ENCODE data around the gene SORCS3. TPM values are rescaled to one million over a fixed set of nuclear protein-coding genes. Genes with fewer than 3 reads are reported as not detected.

Gene SORCS3
- total RNA-seq, 1 experiment from 2014 or later, result not detected

DNA sequence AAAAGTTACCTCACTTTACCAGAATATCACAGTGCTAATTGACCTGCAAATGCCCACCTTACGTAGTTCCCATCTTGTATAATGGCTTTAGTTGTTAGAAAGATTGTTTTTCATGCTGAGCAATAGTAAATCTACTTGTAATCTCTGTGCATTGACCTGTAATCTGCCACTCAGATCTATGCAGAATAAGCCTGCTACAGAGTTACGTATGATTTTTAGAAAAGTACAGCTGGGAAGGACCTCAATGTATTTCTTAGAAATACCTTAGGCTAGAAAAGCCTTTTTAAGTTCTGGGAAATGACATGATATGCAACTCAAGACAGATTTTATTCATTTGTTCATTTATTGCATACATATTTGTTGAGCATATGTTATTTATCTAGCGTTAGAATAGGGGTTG lies 530.9 kb downstream of the SORCS3 start:
- no peak for DNase-seq (ENCODE audit: low spot score)

- DNase-seq (ENCODE audit: low spot score), result no peak
Measured at GRCh38 chr10:105181626-105182025, 540.5 kb downstream of the SORCS3 start.

- no peak for DNase-seq (ENCODE audit: low spot score)
Measured at GRCh38 chr10:105183536-105183935, 542.4 kb downstream of the SORCS3 start.

DNA sequence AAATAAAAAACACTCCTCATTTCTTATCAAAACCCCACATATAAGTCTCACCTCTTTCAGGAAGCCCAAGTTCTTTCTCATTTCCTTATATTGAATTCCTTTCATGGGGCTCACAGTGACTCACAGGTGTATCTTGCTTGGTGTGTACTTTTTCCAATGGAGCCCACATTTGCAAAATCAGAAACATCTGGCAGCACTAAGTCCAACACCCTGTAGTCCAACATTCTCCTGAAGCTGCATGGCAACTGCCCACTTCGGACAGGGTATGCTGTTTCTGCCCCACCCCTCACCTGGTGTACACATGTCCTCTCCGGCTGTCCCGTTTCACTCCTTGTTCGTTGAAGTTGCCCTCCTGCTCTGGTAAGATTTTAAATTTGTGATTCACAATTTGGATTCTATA lies 544.1 kb downstream of the SORCS3 start:
- DNase-seq (ENCODE audit: low spot score), result no peak

DNA sequence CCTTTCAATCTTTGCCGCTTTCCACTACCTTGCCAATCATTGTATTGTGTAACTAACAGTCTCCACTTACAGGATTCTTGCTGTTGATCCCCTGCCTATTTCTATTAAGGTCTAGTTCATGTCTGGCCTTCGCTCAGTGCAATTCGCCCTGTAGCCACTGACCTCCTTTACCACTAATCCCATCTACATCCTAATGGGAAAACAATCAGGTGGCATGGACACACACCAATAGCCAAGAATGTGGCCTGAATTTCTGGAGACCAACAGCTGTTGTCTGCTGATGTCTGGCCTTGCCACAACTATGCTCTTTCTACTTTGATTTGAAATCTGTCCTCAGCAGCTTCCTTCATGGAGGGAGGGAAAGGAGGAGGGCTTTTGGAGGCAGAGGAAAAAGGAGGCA lies 546.2 kb downstream of the SORCS3 start:
- no peak for DNase-seq (ENCODE audit: low spot score)

DNA sequence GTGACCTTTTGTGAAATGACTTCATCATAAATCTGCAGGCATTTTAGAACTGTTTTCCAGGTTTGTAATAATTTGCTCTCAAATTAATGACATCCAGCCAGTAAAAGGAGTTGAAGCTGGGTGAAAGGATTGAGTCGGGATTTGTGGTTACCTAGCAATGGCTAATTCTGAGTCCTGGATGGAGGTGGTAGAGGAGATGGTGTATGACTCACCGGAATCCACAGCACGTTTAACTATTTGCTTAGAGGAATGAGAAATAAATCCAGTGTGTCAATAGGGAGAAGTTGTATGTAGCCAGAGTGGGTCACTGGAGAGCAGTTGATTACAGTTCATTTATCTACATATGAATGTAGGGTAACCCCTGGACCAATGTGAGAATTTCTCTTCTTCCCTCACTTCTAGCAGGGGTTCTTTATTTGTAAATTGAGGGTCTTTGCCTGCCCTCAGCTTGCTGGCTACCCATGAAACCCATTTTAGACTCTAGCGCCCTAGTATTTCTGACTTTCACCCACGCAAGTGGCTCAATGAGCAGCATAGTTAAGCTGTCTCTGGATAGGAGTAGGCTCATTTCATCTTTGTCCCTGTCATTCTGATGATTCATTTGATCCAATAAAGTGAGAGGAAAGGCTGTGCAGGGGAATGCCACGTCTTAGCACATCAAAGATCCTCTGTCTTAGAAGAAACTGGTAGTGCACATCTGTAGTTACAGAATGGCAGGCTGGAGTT lies 547.8 kb downstream of the SORCS3 start:
- DNase-seq (ENCODE audit: low spot score), result peak; percentile 1

DNA sequence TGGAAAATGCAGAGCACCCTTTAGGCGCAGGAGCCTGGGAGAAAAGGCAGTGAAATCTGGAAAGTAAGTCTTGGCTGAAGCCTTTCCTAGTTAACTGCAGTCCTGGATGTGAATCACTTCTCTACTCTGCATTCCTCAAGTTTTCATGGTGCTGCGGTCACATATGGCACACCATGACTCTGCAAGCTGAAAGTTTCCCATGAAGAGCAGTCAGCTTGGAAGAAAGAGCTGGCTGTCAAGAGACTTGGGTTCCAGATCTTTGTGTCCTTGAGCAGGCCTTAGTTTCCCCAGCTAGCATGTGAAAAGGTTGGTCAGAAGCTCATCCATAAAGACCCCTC lies 548.3 kb downstream of the SORCS3 start:
- no peak for DNase-seq (ENCODE audit: low spot score)

GRCh38 chr10:105192146-105192545 lies 551.1 kb downstream of the SORCS3 start:
- no peak for DNase-seq (ENCODE audit: low spot score)

- DNase-seq (ENCODE audit: low spot score), result no peak
Measured at GRCh38 chr10:105192861-105193260, 551.8 kb downstream of the SORCS3 start.

DNA sequence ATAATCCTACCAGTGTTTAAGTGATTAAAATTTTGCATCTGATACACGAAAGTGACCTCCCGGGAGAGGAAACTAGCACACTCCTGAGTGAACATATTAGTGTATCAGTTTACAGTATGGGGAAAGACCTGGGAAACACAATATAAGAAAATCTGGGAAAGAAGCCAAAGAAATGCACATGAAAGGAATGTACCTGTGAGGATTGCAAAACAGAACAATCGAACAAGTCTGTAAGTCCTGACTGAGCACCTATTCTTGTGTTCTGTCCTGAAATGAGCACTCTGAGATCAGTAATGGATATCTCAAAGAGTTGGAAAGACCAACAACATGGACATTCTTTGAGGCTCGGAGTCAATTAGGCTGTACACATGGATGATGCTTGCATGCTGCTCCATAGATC lies 554.7 kb downstream of the SORCS3 start:
- peak; percentile 1 for DNase-seq (ENCODE audit: low spot score)

DNA sequence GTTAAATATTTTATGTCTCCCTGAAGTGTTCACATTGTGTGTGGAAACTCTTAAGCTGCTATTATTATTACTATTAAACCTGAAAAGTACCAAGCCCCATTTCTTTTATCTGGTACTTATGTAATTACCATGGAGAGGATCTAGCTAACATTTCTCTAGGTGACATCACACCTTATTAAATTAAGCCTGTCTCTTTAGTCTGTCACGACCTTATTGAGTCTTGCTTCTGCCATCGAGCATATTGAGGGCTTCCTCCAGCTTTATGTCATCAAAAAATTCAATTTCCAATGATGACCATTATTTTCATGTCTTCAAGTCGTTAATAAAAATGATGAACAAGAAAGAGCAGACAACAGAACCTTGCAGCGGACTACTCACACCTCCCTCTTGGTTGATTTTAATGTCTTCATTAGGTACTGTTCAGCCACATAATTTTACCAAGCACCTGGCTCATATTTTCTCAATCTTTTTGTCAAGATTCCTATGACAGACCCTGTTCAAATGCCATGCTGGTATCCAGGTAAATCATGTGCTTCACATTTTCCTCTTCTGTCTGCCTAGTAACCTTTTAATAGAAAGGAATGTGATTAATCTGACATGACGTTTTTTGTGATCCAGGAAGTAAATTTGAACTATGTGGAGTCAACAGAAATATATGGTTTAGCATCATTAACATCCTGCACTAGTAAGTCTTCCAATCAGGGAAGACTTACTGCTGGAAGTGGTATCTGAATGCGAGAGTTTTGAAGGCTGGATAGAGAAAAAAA lies 556.7 kb downstream of the SORCS3 start:
- no peak for DNase-seq (ENCODE audit: low spot score)

DNA sequence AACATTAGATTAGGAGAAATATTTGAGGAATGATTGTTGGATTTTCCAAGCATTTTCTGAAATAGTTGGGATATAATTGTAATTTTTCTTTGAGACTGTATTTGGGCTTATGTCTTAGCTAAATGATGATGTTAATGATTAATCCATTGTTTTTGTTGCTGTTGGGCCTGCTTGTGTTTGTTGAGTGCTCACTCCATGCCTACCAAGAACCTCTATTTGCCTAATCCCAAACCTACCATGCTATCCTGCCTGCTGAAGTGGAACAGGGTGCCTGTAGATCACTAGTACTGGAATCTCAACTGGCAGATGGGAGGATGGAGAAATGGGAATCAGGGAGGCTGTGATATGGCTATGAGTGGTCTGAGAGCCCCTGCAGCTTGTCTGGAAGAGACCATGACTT lies 565.5 kb downstream of the SORCS3 start:
- no peak for DNase-seq (ENCODE audit: low spot score)

DNA sequence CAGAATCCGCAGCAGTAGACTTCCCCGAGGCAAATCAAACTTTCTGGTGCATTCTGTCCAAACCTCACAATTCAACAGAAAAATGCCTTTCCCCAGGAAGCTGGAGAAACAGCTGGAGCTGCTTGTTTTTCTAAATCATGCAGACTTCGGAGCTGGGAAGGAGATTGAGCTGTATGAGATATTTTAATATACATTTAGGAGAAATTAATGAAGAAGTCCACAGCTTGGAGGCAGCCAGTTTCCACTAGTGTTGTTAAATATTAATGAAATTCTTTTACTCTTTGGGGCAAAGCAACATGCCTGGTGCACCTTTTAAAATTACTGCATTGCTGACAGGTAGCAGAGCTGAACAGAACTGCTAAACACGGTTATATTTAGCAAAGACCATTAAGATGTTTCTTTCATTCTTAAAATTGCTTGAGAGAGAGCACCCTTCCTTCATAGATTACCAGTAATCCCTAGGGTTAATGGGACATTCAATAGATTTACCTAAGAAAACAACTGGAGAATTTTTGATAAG lies 566.4 kb downstream of the SORCS3 start:
- DNase-seq (ENCODE audit: low spot score), result no peak

DNA sequence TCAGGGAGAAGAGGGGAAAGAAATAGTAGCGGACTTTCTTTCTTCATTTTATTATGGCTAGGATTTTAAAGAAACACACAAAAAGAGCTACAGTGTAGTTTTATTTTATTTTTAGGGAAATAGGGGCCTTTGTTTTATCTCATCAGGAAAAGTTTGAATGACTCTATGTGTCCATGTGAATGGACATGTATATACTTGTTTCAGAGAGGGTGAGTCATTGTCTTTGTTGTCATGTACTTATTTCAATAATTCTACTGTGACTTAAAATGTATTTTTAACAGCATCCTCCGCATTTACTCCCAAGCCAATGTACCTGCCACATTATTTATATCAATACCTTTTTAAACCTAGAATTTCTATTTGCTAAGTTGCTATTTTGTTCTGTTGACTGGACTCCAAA lies 569.5 kb downstream of the SORCS3 start:
- no peak for DNase-seq (ENCODE audit: low spot score)

- no peak for DNase-seq (ENCODE audit: low spot score)
Measured at GRCh38 chr10:105237685-105238084, 596.6 kb downstream of the SORCS3 start.

- no peak for DNase-seq (ENCODE audit: low spot score)
Measured at GRCh38 chr10:105239311-105240219, 598.5 kb downstream of the SORCS3 start.

DNA sequence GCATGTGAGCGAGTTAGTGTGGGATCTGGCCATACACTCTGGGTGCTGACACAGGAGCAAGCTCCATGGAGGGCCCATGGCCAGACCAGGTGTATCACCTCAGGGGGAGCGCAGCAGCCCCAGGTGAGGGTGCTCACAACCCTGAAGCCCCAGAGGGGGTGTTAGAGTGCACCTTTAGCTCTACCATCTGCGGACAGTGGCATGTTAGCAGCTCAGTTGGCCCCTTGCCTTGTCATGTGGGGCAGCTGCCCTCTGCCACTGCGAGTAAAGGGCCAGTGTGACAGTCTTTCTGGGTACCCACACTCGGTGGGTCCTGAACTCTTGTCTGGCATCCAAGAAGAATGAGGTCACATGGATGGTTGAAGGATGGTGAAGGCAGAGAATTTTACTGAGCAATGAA lies 600.2 kb downstream of the SORCS3 start:
- no peak for DNase-seq (ENCODE audit: low spot score)

GRCh38 chr10:105243381-105243780 lies 602.3 kb downstream of the SORCS3 start:
- no peak for DNase-seq (ENCODE audit: low spot score)

DNA sequence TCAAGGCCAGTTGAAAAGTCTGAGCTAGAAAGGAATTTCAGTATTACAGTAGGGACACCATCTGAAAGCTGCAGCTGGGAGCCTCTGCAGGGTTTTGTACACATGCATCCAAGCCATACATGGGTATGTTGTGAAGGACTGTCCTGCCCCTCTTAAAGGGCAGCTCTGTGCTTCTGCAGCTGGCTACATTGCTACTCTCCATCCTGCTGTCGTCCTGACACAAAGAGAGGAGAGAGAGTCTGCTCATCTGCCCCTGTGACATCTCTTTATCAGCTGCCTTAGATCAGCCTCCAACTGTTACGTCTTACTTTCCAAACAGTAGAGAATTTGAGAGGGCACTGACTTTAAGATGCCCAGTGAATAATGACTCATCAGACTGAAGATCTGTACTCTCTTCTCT lies 602.7 kb downstream of the SORCS3 start:
- no peak for DNase-seq (ENCODE audit: low spot score)

DNA sequence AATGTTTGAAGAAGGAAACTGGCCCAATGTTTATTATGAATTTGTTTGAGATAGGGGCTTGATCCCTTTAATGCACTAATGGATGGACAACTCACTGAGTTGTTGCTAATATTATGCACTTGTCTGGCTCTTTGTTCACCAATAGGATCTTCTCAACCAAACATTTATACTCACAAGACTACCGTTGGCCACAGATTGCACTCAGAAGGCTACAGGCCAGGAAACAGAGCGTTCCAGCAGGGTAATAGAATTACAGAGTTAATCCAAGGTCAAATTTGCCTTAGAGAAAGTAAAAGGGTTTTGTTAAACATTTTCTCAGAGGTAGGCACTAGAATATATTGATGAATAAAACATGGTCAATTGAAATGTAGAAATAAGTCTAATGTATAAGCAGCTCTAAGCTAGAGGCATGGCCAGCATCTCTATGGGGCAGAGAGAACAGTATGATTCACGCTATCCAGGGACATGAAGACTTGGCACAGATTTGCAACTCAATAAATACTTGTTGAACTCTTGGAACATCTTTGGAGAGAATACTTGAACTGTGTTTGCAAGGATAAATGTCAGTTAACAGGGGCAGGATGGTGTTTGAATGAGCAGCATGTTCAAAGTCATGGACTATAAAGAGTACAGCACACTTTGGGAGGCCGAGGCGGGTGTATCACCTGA lies 606.9 kb downstream of the SORCS3 start:
- DNase-seq (ENCODE audit: low spot score), result no peak

DNA sequence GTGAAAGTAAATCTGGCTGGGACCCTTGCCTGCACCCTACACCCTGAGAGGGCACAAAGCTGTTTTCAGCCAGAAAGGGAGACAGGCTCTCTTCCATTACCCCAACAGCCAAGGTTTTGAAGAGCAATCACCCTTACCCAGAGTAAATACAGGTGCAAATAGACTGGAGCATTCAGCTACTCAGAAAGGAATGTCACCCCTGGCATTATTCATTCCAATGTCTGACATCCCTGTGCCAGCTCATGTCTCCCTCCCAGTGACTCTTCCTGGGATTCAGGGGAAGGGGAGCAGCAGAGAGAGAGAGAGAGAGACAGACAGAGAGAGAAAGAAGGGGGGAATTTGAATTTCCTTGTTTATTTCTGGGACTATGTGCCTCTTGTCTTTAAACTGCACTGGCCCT lies 611.8 kb downstream of the SORCS3 start:
- DNase-seq (ENCODE audit: low spot score), result no peak

All from HT-29 (cell line).